ENCODE results near the gene CALM3.

GRCh38 chr19:46620716-46621115 is 19.6 kb downstream of the CALM3 start:
- TF ChIP-seq CTCF (IDR thresholded peaks at IDR 0.05) (no peak), POLR2A (IDR thresholded peaks at IDR 0.05) (no peak)
